ENCODE results near the gene TOMM34.

The TOMM34 gene

GRCh38 chr20:44960103-44960852 lies at the start of gene TOMM34:
Gene TOMM34 (minus strand): TSS chr20:44960397. CDS start chr20:44960333, 64 bp downstream.
- in situ Hi-C loops (cut with HindIII; ENCODE audit: low sequenced_read_pairs) = no loop called here

- in situ Hi-C loops (cut with HindIII; ENCODE audit: low sequenced_read_pairs) = no loop called here
Measured at GRCh38 chr20:45008521-45009049, 48.4 kb upstream of the TOMM34 start.

- in situ Hi-C loops (cut with HindIII; ENCODE audit: low sequenced_read_pairs) = no loop called here
Measured at GRCh38 chr20:44997668-44998067, 37.5 kb upstream of the TOMM34 start.

GRCh38 chr20:44997171-44997570 lies 37.0 kb upstream of the TOMM34 start:
- in situ Hi-C loops (cut with HindIII; ENCODE audit: low sequenced_read_pairs) = no loop called here

- in situ Hi-C loops (cut with HindIII; ENCODE audit: low sequenced_read_pairs) = no loop called here
Measured at GRCh38 chr20:44993343-44993742, 33.1 kb upstream of the TOMM34 start.

- in situ Hi-C loops (cut with HindIII; ENCODE audit: low sequenced_read_pairs) = no loop called here
Measured at GRCh38 chr20:44990957-44991356, 30.8 kb upstream of the TOMM34 start.

- in situ Hi-C loops (cut with HindIII; ENCODE audit: low sequenced_read_pairs) = no loop called here
Measured at GRCh38 chr20:44990425-44990824, 30.2 kb upstream of the TOMM34 start.

- in situ Hi-C loops (cut with HindIII; ENCODE audit: low sequenced_read_pairs) = no loop called here
Measured at GRCh38 chr20:44988631-44989171, 28.5 kb upstream of the TOMM34 start.

GRCh38 chr20:44983093-44983674 lies 23.0 kb upstream of the TOMM34 start:
- in situ Hi-C loops (cut with HindIII; ENCODE audit: low sequenced_read_pairs) = no loop called here

GRCh38 chr20:44981736-44982406 lies 21.7 kb upstream of the TOMM34 start:
- in situ Hi-C loops (cut with HindIII; ENCODE audit: low sequenced_read_pairs) = no loop called here

- in situ Hi-C loops (cut with HindIII; ENCODE audit: low sequenced_read_pairs) = no loop called here
Measured at GRCh38 chr20:44979090-44979621, 19.0 kb upstream of the TOMM34 start.

- in situ Hi-C loops (cut with HindIII; ENCODE audit: low sequenced_read_pairs) = no loop called here
Measured at GRCh38 chr20:44976698-44977097, 16.5 kb upstream of the TOMM34 start.

GRCh38 chr20:44973053-44973452 lies 12.9 kb upstream of the TOMM34 start:
- in situ Hi-C loops (cut with HindIII; ENCODE audit: low sequenced_read_pairs) = no loop called here

- in situ Hi-C loops (cut with HindIII; ENCODE audit: low sequenced_read_pairs) = no loop called here
Measured at GRCh38 chr20:44970243-44970757, 10.1 kb upstream of the TOMM34 start.

GRCh38 chr20:44969300-44969894 lies 9.2 kb upstream of the TOMM34 start:
- in situ Hi-C loops (cut with HindIII; ENCODE audit: low sequenced_read_pairs) = no loop called here

GRCh38 chr20:44967207-44967807 lies 7.1 kb upstream of the TOMM34 start:
- in situ Hi-C loops (cut with HindIII; ENCODE audit: low sequenced_read_pairs) = no loop called here

GRCh38 chr20:44966030-44966961 lies 6.1 kb upstream of the TOMM34 start, which contains the start of gene STK4:
Gene STK4 (plus strand): TSS chr20:44966512. CDS start chr20:44966569, 57 bp downstream.
- in situ Hi-C loops (cut with HindIII; ENCODE audit: low sequenced_read_pairs) = no loop called here

GRCh38 chr20:44965651-44966029 lies 5.4 kb upstream of the TOMM34 start:
- in situ Hi-C loops (cut with HindIII; ENCODE audit: low sequenced_read_pairs) = no loop called here
